ENCODE measurements around the gene GNMT.
"Not testable (repeated sequence)": the region's sequence is repeated elsewhere in the genome, so short reads cannot be mapped to it uniquely, and the experiment has no call there.

The GNMT gene

GRCh38 chr6:42941356-42941755, 19.2 kb upstream of the GNMT start:
- not testable (repeated sequence) for DNase-seq (ENCODE audit: low spot score)

- DNase-seq (ENCODE audit: low spot score), result no peak
Measured at GRCh38 chr6:42942444-42942843, 18.1 kb upstream of the GNMT start.

GRCh38 chr6:42947950-42948349, 12.6 kb upstream of the GNMT start:
- no peak for DNase-seq (ENCODE audit: low spot score)

GRCh38 chr6:42952389-42952788, 8.2 kb upstream of the GNMT start:
- no peak for DNase-seq (ENCODE audit: low spot score)

- DNase-seq (ENCODE audit: low spot score), result not testable (repeated sequence)
Measured at GRCh38 chr6:42954405-42954804, 6.1 kb upstream of the GNMT start.

- no peak for DNase-seq (ENCODE audit: low spot score)
Measured at GRCh38 chr6:42958125-42958524, 2.4 kb upstream of the GNMT start.

GRCh38 chr6:42959917-42960242, 674 bp upstream of the GNMT start:
- no peak for DNase-seq (ENCODE audit: low spot score)

DNA sequence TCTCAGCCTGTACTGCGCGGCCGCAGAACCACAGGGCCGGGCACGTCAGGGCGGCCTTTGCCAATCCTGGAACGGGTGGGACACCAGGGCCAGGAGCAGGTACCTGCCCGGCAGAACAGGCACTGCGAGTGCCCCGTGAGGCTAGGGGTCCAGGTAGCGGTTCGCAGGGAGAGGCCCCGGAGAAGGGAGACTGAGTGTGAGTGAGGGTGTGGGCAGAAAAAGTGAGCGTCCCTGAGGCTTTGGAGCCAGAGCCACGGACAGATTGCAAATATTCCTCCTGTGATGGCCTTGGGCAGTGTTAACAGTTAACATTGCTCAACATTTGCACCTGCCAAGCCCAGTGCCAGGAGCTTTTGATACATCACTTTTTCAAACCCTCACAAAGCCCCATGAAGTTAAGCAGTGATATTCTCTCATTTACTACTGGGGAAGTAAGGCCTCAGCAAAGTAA, 491 bp downstream of the GNMT start:
- no peak for DNase-seq (ENCODE audit: low spot score)

DNA sequence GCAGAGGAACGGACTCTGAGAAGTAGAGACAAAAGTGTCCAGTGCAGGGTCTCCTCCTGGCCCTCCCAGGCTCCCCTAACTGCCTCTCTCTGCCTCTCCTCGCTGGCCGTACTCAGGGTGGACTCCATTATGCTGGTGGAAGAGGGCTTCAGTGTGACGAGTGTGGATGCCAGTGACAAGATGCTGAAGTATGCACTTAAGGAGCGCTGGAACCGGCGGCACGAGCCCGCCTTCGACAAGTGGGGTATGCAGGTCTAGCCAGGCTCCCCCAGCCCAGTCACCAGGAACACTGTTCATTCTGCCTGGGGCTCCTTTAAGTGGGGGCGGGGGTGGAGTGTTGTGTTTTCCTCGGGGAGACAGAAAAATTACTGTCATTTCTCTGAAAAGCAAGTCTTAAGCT, 1.5 kb downstream of the GNMT start:
- no peak for DNase-seq (ENCODE audit: low spot score)

GRCh38 chr6:42962502-42963178, 2.1 kb downstream of the GNMT start:
- DNase-seq (ENCODE audit: low spot score), result no peak

- DNase-seq (ENCODE audit: low spot score), result no peak
Measured at GRCh38 chr6:42963179-42963854, 2.8 kb downstream of the GNMT start.

GRCh38 chr6:42963855-42964605, 3.5 kb downstream of the GNMT start:
- no peak for DNase-seq (ENCODE audit: low spot score)

DNA sequence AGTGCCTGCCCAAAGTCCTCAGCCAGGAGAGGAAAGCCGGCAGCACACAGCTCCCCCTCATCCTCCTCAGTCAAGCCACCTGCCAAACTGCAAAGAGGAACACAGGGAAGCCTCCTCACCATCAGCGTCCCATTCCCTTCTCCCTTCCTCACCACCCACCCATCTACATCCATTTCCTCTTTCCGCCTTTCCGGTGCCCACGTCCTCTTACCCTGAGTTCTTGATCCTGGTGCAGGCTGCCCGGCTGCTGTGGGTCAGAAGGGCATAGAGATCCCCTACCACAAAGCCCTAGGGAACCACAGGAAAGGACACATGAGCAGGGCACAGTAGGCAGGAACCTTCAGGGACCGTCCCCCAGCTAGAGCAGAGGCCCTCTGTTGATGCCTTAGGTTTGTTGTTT, 6.0 kb downstream of the GNMT start:
- no peak for DNase-seq (ENCODE audit: low spot score)

GRCh38 chr6:42967228-42967627, 6.7 kb downstream of the GNMT start:
- no peak for DNase-seq (ENCODE audit: low spot score)

DNA sequence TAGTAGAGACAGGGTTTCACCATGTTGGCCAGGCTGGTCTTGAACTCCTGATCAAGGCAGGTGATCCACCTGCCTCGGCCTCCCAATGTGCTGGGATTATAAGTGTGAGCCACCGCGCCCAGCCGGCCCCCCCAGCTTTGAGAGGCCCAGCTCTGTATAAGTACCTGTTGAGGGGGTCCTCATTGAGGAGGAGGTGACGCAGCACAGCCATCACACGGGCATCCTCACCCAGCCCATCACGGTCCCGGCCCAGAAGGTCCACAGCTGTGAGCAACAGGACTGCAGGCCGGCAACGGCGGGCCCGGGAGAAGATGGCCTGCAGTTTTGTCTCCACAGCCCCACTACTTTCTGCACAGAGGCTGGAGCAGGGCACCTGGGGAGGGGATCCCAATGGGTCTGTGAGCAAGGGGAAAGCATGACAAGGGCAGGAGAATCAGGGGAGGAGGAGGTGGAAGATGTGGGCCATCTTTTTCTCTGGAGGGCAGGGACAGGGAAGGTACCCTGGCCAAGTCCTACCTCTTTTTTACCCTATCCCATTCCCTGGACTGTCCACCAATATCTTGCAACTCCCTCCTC, 7.7 kb downstream of the GNMT start:
- DNase-seq (ENCODE audit: low spot score), result no peak

GRCh38 chr6:42968783-42969182, 8.2 kb downstream of the GNMT start:
- DNase-seq (ENCODE audit: low spot score), result no peak

DNA sequence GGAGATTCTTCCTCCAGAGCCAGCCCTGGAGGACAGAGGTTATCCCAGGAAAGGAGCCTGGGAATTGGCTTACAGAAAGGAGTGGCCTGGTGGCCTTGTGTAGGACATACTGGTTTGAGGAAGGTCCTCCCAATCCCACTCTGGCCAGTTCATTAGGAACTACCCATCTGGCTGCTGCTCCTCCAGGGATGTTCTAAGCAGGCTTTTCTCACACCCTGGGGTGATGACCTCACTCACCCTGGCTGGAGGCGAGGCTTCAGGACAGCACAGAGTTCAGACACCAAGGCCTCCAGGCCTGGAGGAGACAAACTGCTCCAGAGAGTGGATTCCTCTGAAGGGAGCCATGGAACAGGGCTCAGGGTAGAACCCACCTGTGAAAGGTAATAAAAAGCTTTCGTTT, 8.9 kb downstream of the GNMT start:
- DNase-seq (ENCODE audit: low spot score), result no peak

GRCh38 chr6:42969934-42970333, 9.4 kb downstream of the GNMT start:
- DNase-seq (ENCODE audit: low spot score), result no peak

DNA sequence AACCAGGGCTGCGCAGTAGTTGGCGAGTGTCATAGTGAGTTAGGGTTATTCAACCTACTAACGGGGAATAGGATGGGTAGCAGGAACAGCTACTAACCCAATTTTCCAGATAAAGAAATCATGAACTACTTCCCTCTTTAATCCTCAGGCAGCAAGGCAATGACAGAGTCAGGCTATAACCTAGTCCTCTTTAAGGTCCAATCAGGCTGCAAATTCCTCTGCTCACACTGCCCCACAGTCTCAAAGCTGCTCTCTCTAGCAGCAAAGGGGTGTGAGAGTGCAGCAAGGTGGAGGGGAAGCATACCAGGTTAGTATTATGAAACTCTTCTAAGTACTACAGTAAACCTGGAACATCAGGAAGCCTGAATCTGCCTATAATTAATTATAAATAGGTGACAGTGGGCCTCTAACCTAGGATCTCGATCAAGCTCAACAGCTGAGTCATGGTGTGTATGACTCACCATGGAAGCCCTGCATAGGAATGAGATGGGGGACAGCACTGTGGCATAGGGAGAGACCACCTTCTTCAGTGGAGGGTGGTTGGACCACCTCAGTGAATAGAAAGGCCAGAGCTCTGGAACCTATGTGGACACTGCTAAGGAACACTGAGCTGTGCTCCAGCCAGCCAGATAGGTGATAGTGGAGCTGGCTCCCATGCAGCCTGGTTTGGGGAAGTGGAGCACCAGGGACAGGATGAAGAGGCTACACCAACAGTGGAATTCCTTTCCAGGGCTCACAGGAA, 10.5 kb downstream of the GNMT start:
- no peak for DNase-seq (ENCODE audit: low spot score)

GRCh38 chr6:42971746-42972327, 11.3 kb downstream of the GNMT start:
- no peak for DNase-seq (ENCODE audit: low spot score)

- no peak for DNase-seq (ENCODE audit: low spot score)
Measured at GRCh38 chr6:42973926-42974325, 13.4 kb downstream of the GNMT start.
